MM.1S (cell line): ENCODE data around the gene TNFRSF25.

Source experiments
- DNase-seq: peaks from one replicate; pipeline ENCODE4 v3.0.0-alpha.2; 2015
- H2AFZ ChIP-seq: fragments of 300-600 bp; sonication (generic); 2 replicates; pipeline ENCODE4 v1.6.0; 2016; ENCODE audit warnings: antibody characterized with exemption, low read length
- H3F3A ChIP-seq: fragments of 300-600 bp; sonication (generic); 2 replicates; pipeline ENCODE4 v1.6.1; 2016; ENCODE audit warnings: mild to moderate bottlenecking, antibody characterized with exemption, low read length, moderate library complexity, mixed read lengths; ENCODE audit not compliant: insufficient read depth
- H3K27ac ChIP-seq: fragments of 300-600 bp; sonication (generic); 2 replicates; pipeline ENCODE4 v1.5.1; 2016; ENCODE audit warnings: mild to moderate bottlenecking, low read length
- H3K27me3 ChIP-seq: fragments of 300-600 bp; sonication (generic); replicated peaks from 2 replicates; pipeline ENCODE4 v1.6.0; 2016; ENCODE audit warnings: low read length; ENCODE audit not compliant: insufficient read depth
- H3K36me3 ChIP-seq: fragments of 300-600 bp; sonication (generic); replicated peaks from 2 replicates; pipeline ENCODE4 v1.6.1; 2016; ENCODE audit warnings: mild to moderate bottlenecking, low read length, mixed read lengths; ENCODE audit not compliant: insufficient read depth
- H3K4me1 ChIP-seq: fragments of 300-600 bp; sonication (generic); 2 replicates; pipeline ENCODE4 v1.6.1; 2016; ENCODE audit warnings: low read length, mixed read lengths
- H3K4me2 ChIP-seq: fragments of 300-600 bp; sonication (generic); 2 replicates; pipeline ENCODE4 v1.6.0; 2016; ENCODE audit warnings: low read depth, low read length
- H3K4me3 ChIP-seq: fragments of 300-600 bp; sonication (generic); 2 replicates; pipeline ENCODE4 v1.5.1; 2016; ENCODE audit warnings: low read length, mixed read lengths
- H3K79me2 ChIP-seq: fragments of 300-600 bp; sonication (generic); 2 replicates; pipeline ENCODE4 v1.6.1; 2016; ENCODE audit warnings: mixed run types, low read length, mixed read lengths
- H3K9ac ChIP-seq: fragments of 300-600 bp; sonication (generic); 2 replicates; pipeline ENCODE4 v1.6.1; 2016; ENCODE audit warnings: low read length, mixed read lengths
- H3K9me2 ChIP-seq: fragments of 300-600 bp; sonication (generic); replicated peaks from 2 replicates; pipeline ENCODE4 v1.6.1; 2016; ENCODE audit warnings: mild to moderate bottlenecking, low read length, mixed read lengths; ENCODE audit not compliant: insufficient read depth
- H3K9me3 ChIP-seq: fragments of 300-600 bp; sonication (generic); replicated peaks from 2 replicates; pipeline ENCODE4 v1.6.1; 2016; ENCODE audit warnings: mild to moderate bottlenecking, low read length, mixed read lengths; ENCODE audit not compliant: insufficient read depth
- H4K20me1 ChIP-seq: fragments of 300-600 bp; sonication (generic); 2 replicates; pipeline ENCODE4 v1.6.1; 2016; ENCODE audit warnings: mild to moderate bottlenecking, low read length, moderate library complexity, mixed read lengths; ENCODE audit not compliant: insufficient read depth
- CTCF ChIP-seq: fragments of 300-600 bp; sonication (generic); IDR thresholded peaks from 2 replicates; pipeline ENCODE4 v1.5.1; 2016; ENCODE audit warnings: antibody characterized with exemption, low read length, mixed read lengths
- EZH2 ChIP-seq: fragments of 300-600 bp; sonication (generic); optimal IDR thresholded peaks from 2 replicates; pipeline ENCODE3; 2017; ENCODE audit warnings: low read depth, mild to moderate bottlenecking, antibody characterized with exemption, low read length, mixed read lengths
- EZH2phosphoT487 ChIP-seq: fragments of 300-600 bp; sonication (generic); IDR thresholded peaks from 2 replicates; pipeline ENCODE4 v1.6.1; 2018; ENCODE audit warnings: antibody characterized with exemption, low read length

TNFRSF25 gene

GRCh38 chr1:6425658-6426057 lies 40.3 kb downstream of the TNFRSF25 start:
- no peaks in the 10 kb centered on the region for H3K36me3 ChIP-seq
- TF ChIP-seq EZH2phosphoT487 (no peak), CTCF (no peak), EZH2 (no peak)
- H3K79me2 ChIP-seq: no peaks in the 10 kb centered on the region
- no peak overlapping the region for H3K4me2 ChIP-seq
- H3K4me3 ChIP-seq: no peak overlapping the region
- no peak for DNase-seq
- H2AFZ ChIP-seq: no peak overlapping the region
- H3K27ac ChIP-seq: no peak overlapping the region
- H3F3A ChIP-seq: no peaks in the 10 kb centered on the region
- H3K27me3 ChIP-seq: peaks cover 90% of the 10 kb centered on the region
- H3K4me1 ChIP-seq: no peaks in the 10 kb centered on the region
- H3K9ac ChIP-seq: no peak overlapping the region
- no peaks in the 10 kb centered on the region for H3K9me2 ChIP-seq
- no peaks in the 10 kb centered on the region for H3K9me3 ChIP-seq
- no peaks in the 10 kb centered on the region; the same call in 1 of the 2 replicates for H4K20me1 ChIP-seq

GRCh38 chr1:6424619-6425593 lies 41.1 kb downstream of the TNFRSF25 start, which contains the start of gene ESPN:
ESPN (plus strand) TSS chr1:6424776; CDS start chr1:6424956, 180 bp downstream.
- Histone ChIP-seq H3F3A (no peaks in the 10 kb centered on the region), H3K9ac (no peak within 1 kb of the TSS), H3K9me3 (no peaks in the 10 kb centered on the region), H3K27ac (no peak within 1 kb of the TSS), H4K20me1 (no peaks in the 10 kb centered on the region; the same call in 1 of the 2 replicates), H3K9me2 (no peaks in the 10 kb centered on the region), H3K4me1 (no peaks in the 10 kb centered on the region), H3K4me2 (peak within 1 kb of the TSS; percentile 8; the same call in 1 of the 2 replicates), H3K27me3 (peaks cover 90% of the 10 kb centered on the region), H3K36me3 (no peaks in the 10 kb centered on the region), H3K4me3 (no peak within 1 kb of the TSS), H3K79me2 (no peaks in the 10 kb centered on the region), H2AFZ (no peak within 1 kb of the TSS)
- no peak for TF ChIP-seq EZH2phosphoT487
- TF ChIP-seq CTCF: no peak
- no peak for TF ChIP-seq EZH2
- DNase-seq: no peak

- H3K79me2 ChIP-seq: no peaks in the 10 kb centered on the region
- H3K27me3 ChIP-seq: peaks cover 91% of the 10 kb centered on the region
- H3K9ac ChIP-seq: no peak overlapping the region
- H3K27ac ChIP-seq: no peak overlapping the region
- no peaks in the 10 kb centered on the region; the same call in 1 of the 2 replicates for H4K20me1 ChIP-seq
- no peak overlapping the region for H2AFZ ChIP-seq
- peak overlapping the region; percentile 8; the same call in 1 of the 2 replicates for H3K4me2 ChIP-seq
- H3K4me3 ChIP-seq: no peak overlapping the region
- H3F3A ChIP-seq: no peaks in the 10 kb centered on the region
- no peaks in the 10 kb centered on the region for H3K36me3 ChIP-seq
- no peak for TF ChIP-seq CTCF
- H3K9me2 ChIP-seq: no peaks in the 10 kb centered on the region
- no peaks in the 10 kb centered on the region for H3K4me1 ChIP-seq
- DNase-seq: no peak
- H3K9me3 ChIP-seq: no peaks in the 10 kb centered on the region
These were observed 41.9 kb downstream of the TNFRSF25 start for GRCh38 chr1:6424000-6424565.
